HG03432 (cell line): ENCODE data around the gene XRCC4.
A peak's percentile ranks its signal among the peaks of the same experiment; 100 is the strongest.

Experiments
- ATAC-seq: cut with Tn5 transposase; IDR thresholded peaks from one replicate; pipeline ENCODE4 v1.9.1; 2021; ENCODE audit warnings: mild to moderate bottlenecking, moderate library complexity; ENCODE audit not compliant: unreplicated experiment

The XRCC4 gene

DNA sequence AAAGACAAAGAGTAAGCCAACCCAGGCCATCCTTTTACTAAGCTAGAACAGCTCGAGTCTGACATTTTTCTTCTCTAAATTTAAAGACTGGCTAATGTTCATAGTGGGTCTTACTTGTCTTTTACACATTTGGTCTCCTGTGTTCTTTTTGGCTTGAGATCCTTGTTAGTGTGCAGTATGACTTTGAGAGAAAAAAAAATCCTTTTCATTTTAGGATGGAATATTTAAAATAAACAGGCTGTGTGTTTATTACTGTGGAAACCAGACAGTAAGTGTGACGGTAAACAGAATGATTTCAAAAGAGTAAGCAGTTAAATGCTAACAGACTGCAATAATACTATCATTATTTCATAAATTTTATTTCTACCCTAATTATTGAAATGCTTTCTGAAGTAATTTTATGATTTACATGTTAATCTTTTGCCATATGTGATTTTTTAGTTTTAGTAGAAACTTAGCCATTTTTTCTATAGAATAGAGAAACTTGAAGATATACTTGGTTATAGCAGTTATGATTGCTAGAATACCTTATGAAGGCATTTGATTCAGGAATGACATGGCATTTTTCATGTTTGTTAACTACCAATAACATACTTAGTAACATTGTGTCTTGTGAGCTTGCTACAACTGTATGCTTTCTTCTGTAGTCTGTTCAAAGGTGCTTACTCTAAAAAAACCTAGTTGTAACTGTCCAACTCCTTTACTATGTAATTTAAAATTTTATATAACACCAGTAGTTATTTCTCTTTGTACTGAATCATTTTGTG lies 92.4 kb downstream of the XRCC4 start:
- no peak for ATAC-seq

- no peak for ATAC-seq
These were observed 94.7 kb downstream of the XRCC4 start for GRCh38 chr5:83172011-83172410.

DNA sequence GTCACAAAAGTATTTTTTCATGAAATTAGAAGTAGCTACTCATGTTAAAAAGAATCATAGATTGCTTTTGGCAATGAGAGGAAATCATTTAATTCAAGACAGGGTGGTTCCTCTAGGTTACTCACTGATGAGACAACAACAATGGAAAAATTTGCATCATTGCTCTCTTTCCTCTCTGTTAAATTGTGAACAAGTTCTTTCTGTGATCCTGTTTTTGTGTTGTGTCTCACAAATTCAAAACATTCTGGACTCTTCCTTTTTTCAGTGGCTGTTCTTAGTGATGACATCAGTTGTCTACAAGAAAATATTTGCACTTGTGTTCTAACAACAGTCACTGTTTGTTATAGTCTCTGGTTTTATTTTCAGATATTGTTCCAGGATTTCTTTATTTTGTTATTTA lies 95.3 kb downstream of the XRCC4 start:
- ATAC-seq, result no peak

- ATAC-seq, result no peak
These were observed 96.5 kb downstream of the XRCC4 start for GRCh38 chr5:83173826-83174225.

- ATAC-seq, result no peak
These were observed 100.5 kb downstream of the XRCC4 start for GRCh38 chr5:83177803-83178202.

DNA sequence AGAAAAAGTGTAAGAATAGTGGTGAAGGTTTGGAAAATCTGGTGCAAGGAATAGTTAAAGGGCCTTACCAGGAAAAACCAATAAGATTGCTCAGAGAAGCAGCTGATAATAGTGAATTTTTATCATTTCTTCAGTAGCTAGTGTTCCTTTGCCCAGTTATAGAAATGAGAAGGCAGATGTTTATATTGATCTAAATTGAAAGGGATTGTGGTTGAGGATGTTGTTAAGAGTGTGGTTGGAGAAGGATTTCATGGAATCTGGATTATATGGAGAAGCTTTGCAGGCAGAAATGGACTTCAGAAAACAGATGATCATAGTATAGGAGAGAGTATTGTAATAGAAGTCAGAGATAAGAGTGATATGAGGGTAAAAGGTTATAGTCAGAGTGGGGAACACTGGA lies 102.6 kb downstream of the XRCC4 start:
- no peak for ATAC-seq

GRCh38 chr5:83184534-83184933 lies 107.2 kb downstream of the XRCC4 start:
- no peak for ATAC-seq

- no peak for ATAC-seq
These were observed 115.6 kb downstream of the XRCC4 start for GRCh38 chr5:83192947-83193346.

GRCh38 chr5:83197326-83197967 lies 120.1 kb downstream of the XRCC4 start:
- ATAC-seq, result no peak

DNA sequence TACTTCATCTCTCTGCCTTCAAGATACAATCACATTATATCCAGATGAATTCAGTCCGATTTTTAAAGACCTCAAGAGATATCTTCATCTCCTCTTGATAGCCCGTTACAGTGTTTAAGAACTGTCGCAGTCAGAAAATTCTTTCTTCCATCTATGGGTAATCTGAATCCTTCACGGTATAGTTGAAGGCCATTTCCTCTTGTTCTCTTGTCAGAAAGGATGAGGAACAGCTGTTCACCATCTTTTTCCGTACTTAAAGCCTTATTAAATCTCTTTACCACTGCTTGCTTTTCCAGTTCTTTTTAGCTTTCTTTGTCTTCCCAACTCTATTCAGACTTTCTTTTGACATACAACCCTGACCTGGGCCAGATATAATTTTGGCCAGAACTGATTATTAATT lies 121.8 kb downstream of the XRCC4 start:
- ATAC-seq, result no peak

DNA sequence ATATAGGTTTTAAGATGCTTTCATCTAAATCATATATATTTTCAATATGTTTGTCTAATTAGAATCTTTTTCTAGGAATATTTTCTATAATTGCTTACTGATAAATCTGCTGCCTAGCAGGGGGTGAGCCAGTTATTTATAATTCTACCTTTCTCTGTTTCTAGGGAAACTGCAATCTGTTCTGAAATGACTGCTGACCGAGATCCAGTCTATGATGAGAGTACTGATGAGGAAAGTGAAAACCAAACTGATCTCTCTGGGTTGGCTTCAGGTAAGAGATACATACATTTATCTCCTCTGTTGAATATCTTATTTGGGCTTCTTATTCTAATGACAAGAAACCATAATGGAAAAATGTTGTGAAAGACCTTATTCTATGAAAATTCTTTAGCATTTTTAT lies 127.3 kb downstream of the XRCC4 start:
- ATAC-seq, result peak; percentile 55

GRCh38 chr5:83209963-83210362 lies 132.6 kb downstream of the XRCC4 start:
- ATAC-seq, result no peak

DNA sequence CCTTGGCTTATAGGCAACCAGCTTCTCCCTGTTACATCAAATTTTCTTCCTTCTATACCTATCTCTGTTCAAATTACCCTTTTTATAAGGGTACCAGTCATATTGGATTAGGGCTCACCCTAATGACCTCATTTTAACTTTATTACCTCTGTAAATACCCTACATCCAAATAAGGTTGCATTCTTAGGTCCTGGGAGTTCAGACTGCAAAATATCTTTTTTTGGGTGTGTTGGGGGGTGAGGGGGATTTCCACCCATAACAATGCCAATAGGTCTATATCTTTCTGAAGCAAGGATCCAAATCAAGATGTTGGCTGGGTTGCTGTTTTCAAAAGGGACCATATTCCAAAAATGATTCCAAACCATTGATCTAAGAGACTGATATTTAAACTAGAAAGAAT lies 141.7 kb downstream of the XRCC4 start:
- ATAC-seq, result no peak

DNA sequence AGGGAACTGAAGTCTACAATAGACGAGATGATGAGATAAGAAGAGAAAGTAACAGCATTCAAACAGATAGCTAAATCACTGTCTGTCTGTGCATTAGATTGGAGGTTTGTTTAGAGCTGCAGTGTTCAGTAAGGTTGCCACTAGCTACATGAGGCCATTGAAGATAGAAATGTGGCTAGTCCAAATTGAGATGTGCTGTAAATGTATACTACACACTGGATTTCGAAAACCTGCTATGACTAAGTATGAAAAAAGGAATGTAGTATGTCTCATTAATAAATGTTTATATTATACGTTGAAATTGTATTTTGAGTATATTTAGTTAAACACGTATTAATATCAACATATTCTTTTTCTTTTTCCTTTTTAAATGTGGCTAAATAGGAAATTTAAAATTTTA lies 142.1 kb downstream of the XRCC4 start:
- no peak for ATAC-seq

- ATAC-seq, result no peak
These were observed 143.0 kb downstream of the XRCC4 start for GRCh38 chr5:83220331-83220730.

DNA sequence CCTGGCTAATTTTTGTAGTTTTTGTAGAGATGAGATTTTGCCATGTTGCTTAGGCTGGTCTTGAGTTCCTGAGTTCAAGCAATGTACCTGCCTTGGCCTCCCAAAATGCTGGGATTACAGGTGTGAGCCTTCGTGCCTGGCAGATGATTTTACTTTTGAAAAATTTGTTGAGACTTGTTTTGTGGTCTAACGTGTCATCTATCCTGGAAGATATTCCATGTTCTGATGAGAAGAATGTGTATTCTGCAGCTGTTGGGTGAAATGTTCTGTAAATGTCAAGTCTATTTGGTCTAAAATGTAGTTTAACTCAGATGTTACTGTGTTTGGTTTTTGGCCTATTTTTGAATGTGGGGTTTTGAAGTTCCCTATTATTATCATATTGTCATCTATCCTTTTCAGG lies 145.6 kb downstream of the XRCC4 start:
- ATAC-seq, result no peak

- no peak for ATAC-seq
These were observed 150.3 kb downstream of the XRCC4 start for GRCh38 chr5:83227611-83228010.

DNA sequence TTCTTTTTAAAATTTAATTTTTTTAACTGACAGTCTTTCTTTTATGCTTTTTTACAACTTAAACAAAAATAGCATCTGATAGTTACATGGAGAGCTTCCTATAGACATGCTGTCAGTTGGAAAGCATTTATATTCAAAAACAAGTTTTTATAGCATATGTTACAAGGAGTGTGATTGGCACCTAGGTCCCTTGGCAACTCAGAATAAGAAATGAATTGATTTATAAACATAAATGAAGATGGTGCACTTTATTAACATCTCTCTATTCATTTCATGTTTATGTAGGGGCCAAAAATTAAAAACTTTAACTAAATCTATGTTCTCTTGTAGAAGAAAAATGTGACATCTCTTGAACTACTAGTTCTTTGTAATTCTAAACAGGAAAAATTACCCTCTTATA lies 153.2 kb downstream of the XRCC4 start:
- ATAC-seq, result no peak

DNA sequence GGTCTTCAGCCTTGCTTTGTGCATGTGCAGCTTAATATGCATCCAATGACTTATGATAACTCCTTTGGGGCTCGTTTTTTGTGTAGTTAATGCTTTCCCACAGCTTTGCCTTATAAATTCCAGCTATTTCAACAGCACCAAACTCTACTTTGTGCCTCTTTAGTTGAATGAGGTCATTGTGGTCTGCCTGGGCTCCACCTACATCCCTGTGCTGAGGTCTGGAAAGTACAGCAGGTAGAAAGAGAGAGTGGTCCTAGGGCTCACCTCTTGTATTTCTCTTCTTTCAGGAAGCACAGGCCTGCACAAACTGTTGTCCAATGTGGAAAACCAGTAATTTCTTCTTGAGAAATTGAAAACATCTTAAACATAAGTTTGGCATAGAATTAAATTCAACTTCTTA lies 167.2 kb downstream of the XRCC4 start:
- no peak for ATAC-seq

- ATAC-seq, result no peak
These were observed 167.7 kb downstream of the XRCC4 start for GRCh38 chr5:83245037-83245436.

DNA sequence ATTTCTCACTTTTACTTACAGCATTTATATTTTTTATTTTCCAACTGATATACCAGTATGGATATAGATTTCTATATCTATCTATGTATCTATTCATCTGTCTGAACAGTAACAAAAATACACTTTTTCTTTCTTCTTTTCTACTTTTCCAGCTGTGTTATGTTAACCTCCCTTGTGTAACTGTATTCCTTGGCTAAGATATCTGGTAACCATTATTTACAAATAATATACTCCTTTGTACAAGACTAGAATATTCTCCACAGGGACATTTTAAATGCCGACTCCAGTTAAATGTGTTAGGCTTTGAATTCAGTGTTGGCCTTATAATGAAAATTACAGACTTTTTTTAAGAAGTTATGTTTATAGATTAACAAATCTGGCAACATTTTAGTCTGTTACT lies 168.7 kb downstream of the XRCC4 start:
- no peak for ATAC-seq

- ATAC-seq, result no peak
These were observed 171.8 kb downstream of the XRCC4 start for GRCh38 chr5:83249156-83249555.

- no peak for ATAC-seq
These were observed 174.5 kb downstream of the XRCC4 start for GRCh38 chr5:83251849-83252248.
